ENCODE measurements around the gene GLDC. TPM values are rescaled to one million over a fixed set of nuclear protein-coding genes. Genes with fewer than 3 reads are reported as not detected.

The GLDC gene
- total RNA-seq, 5 donors from 2014 or later (not counting 1 experiment from before 2014, with no cell fraction given): 0.21 to 0.79 (median 0.70) TPM

- H3K27me3 Mint-ChIP-seq: peaks cover 7 to 13% of the 10 kb centered on the region in 2 donors
Measured at GRCh38 chr9:6535594-6535993, 109.9 kb downstream of the GLDC start.

GRCh38 chr9:6525326-6526045, 120.0 kb downstream of the GLDC start:
- H3K4me3 ChIP-seq (ENCODE audit: control insufficient read depth in 1 of 2, extremely low read depth in 1 of 2, low read length in 1 of 2): no peak overlapping the region
- H3K4me1 ChIP-seq (ENCODE audit: control insufficient read depth in 1 of 2, extremely low read depth in 1 of 2, insufficient read depth in 2 of 2, low read length in 2 of 2): no peaks in the 10 kb centered on the region
- no peak overlapping the region for H3K4me3 Mint-ChIP-seq
- H3K27ac Mint-ChIP-seq: peak overlapping the region in 1 of 2 donors; percentile 39
- ChIA-PET CTCF (interaction anchor here (0.6 to 0.8 kb wide), 4 partner anchors 16 to 761 kb away, joined by 3 to 8 read pairs (median 4); no protein-coding TSS in a partner anchor), POLR2A (interaction anchor here in 1 of 2 donors (0.6 kb wide), 1 partner anchor 739 kb away, joined by 4 read pairs; no protein-coding TSS in a partner anchor)
- no peak for ATAC-seq (replicated peaks in 1 of 4)
- DNase-seq: no peak
- H3K9me3 ChIP-seq: peaks cover 6% of the 10 kb centered on the region
- no peaks in the 10 kb centered on the region for H3K36me3 ChIP-seq (ENCODE audit: control insufficient read depth in 2 of 2, extremely low read depth in 1 of 2, insufficient read depth in 1 of 2, low read length in 1 of 2)
- H3K27me3 Mint-ChIP-seq: no peaks in the 10 kb centered on the region
- no peaks in the 10 kb centered on the region for H3K4me1 Mint-ChIP-seq
- H3K27ac ChIP-seq (ENCODE audit: low read length): no peak overlapping the region
- peaks cover 30% of the 10 kb centered on the region for H3K36me3 Mint-ChIP-seq
- WGBS (ENCODE audit: insufficient coverage): 90% methylated on average over 2 of the region's 2 CpGs
- no peaks in the 10 kb centered on the region for H3K27me3 ChIP-seq (replicated peaks in 1 of 2; ENCODE audit: control insufficient read depth in 2 of 2, extremely low read depth in 1 of 2, insufficient read depth in 2 of 2, low read length in 1 of 2)
- H3K9me3 Mint-ChIP-seq: peaks cover 0 to 13% (median 12%) of the 10 kb centered on the region in 3 donors

More at GRCh38 chr9:6535594-6535993, 109.9 kb downstream of the GLDC start:
- Mint-ChIP-seq H3K27ac (no peak overlapping the region), H3K4me1 (no peaks in the 10 kb centered on the region), H3K36me3 (no peaks in the 10 kb centered on the region), H3K4me3 (no peak overlapping the region), H3K9me3 (no peaks in the 10 kb centered on the region)
- Histone ChIP-seq H3K36me3 (ENCODE audit: control insufficient read depth in 2 of 2, extremely low read depth in 1 of 2, insufficient read depth in 1 of 2, low read length in 1 of 2) (no peaks in the 10 kb centered on the region), H3K9me3 (no peaks in the 10 kb centered on the region), H3K27me3 (replicated peaks in 1 of 2; ENCODE audit: control insufficient read depth in 2 of 2, extremely low read depth in 1 of 2, insufficient read depth in 2 of 2, low read length in 1 of 2) (no peaks in the 10 kb centered on the region), H3K27ac (ENCODE audit: low read length) (no peak overlapping the region), H3K4me1 (ENCODE audit: control insufficient read depth in 1 of 2, extremely low read depth in 1 of 2, insufficient read depth in 2 of 2, low read length in 2 of 2) (no peaks in the 10 kb centered on the region), H3K4me3 (ENCODE audit: control insufficient read depth in 1 of 2, extremely low read depth in 1 of 2, low read length in 1 of 2) (no peak overlapping the region)
- ChIA-PET CTCF (no interaction called here), POLR2A (no interaction called here)
- DNase-seq (no peak), ATAC-seq (replicated peaks in 1 of 4) (no peak)
- WGBS (ENCODE audit: insufficient coverage): 79% methylated on average over 2 of the region's 3 CpGs

- H3K4me1 Mint-ChIP-seq: no peaks in the 10 kb centered on the region
Measured at GRCh38 chr9:6522263-6522662, 123.3 kb downstream of the GLDC start.

GRCh38 chr9:6512085-6512657, 133.4 kb downstream of the GLDC start:
- POLR2A ChIA-PET: no interaction called here
- ATAC-seq (replicated peaks in 1 of 4) (no peak), DNase-seq (no peak)
- no peak overlapping the region for H3K27ac Mint-ChIP-seq
- H3K4me3 ChIP-seq (ENCODE audit: control insufficient read depth in 1 of 2, extremely low read depth in 1 of 2, low read length in 1 of 2): no peak overlapping the region
- peaks cover 28% of the 10 kb centered on the region for H3K36me3 Mint-ChIP-seq
- no peak overlapping the region for H3K27ac ChIP-seq (ENCODE audit: low read length)
- 67% methylated on average over 1 of the region's 3 CpGs for WGBS (ENCODE audit: insufficient coverage)
- H3K9me3 Mint-ChIP-seq: peaks cover 0 to 5% (median 0%) of the 10 kb centered on the region in 3 donors
- no peak overlapping the region for H3K4me3 Mint-ChIP-seq
- no peaks in the 10 kb centered on the region for H3K9me3 ChIP-seq
- no peaks in the 10 kb centered on the region for H3K27me3 Mint-ChIP-seq
- no peaks in the 10 kb centered on the region for H3K4me1 ChIP-seq (ENCODE audit: control insufficient read depth in 1 of 2, extremely low read depth in 1 of 2, insufficient read depth in 2 of 2, low read length in 2 of 2)
- no peaks in the 10 kb centered on the region for H3K27me3 ChIP-seq (replicated peaks in 1 of 2; ENCODE audit: control insufficient read depth in 2 of 2, extremely low read depth in 1 of 2, insufficient read depth in 2 of 2, low read length in 1 of 2)
- peaks cover 0 to 6% of the 10 kb centered on the region in 2 donors for H3K36me3 ChIP-seq (ENCODE audit: control insufficient read depth in 2 of 2, extremely low read depth in 1 of 2, insufficient read depth in 1 of 2, low read length in 1 of 2)
- no peaks in the 10 kb centered on the region for H3K4me1 Mint-ChIP-seq
- CTCF ChIA-PET: interaction anchor here in 1 of 2 donors (0.6 kb wide), 1 partner anchor 162 kb away, joined by 6 read pairs; no protein-coding TSS in a partner anchor

More at GRCh38 chr9:6522263-6522662, 123.3 kb downstream of the GLDC start:
- Histone ChIP-seq H3K36me3 (ENCODE audit: control insufficient read depth in 2 of 2, extremely low read depth in 1 of 2, insufficient read depth in 1 of 2, low read length in 1 of 2) (no peaks in the 10 kb centered on the region), H3K9me3 (peaks cover 6% of the 10 kb centered on the region), H3K4me1 (ENCODE audit: control insufficient read depth in 1 of 2, extremely low read depth in 1 of 2, insufficient read depth in 2 of 2, low read length in 2 of 2) (no peaks in the 10 kb centered on the region), H3K4me3 (ENCODE audit: control insufficient read depth in 1 of 2, extremely low read depth in 1 of 2, low read length in 1 of 2) (no peak overlapping the region), H3K27me3 (replicated peaks in 1 of 2; ENCODE audit: control insufficient read depth in 2 of 2, extremely low read depth in 1 of 2, insufficient read depth in 2 of 2, low read length in 1 of 2) (no peaks in the 10 kb centered on the region), H3K27ac (ENCODE audit: low read length) (no peak overlapping the region)
- Mint-ChIP-seq H3K27me3 (no peaks in the 10 kb centered on the region), H3K27ac (no peak overlapping the region), H3K9me3 (peaks cover 0 to 13% (median 12%) of the 10 kb centered on the region in 3 donors), H3K4me3 (no peak overlapping the region), H3K36me3 (peaks cover 47% of the 10 kb centered on the region)
- 100% methylated on average over 1 of the region's 4 CpGs for WGBS (ENCODE audit: insufficient coverage)
- DNase-seq (no peak), ATAC-seq (replicated peaks in 1 of 4) (no peak)
- ChIA-PET POLR2A (no interaction called here), CTCF (interaction anchor here in 1 of 2 donors (0.6 kb wide), 2 partner anchors 342 to 1552 kb away, joined by 5 to 7 read pairs; no protein-coding TSS in a partner anchor)

- Histone ChIP-seq H3K9me3 (no peaks in the 10 kb centered on the region), H3K4me3 (ENCODE audit: control insufficient read depth in 1 of 2, extremely low read depth in 1 of 2, low read length in 1 of 2) (no peak overlapping the region), H3K27me3 (replicated peaks in 1 of 2; ENCODE audit: control insufficient read depth in 2 of 2, extremely low read depth in 1 of 2, insufficient read depth in 2 of 2, low read length in 1 of 2) (no peaks in the 10 kb centered on the region), H3K4me1 (ENCODE audit: control insufficient read depth in 1 of 2, extremely low read depth in 1 of 2, insufficient read depth in 2 of 2, low read length in 2 of 2) (no peaks in the 10 kb centered on the region), H3K36me3 (ENCODE audit: control insufficient read depth in 2 of 2, extremely low read depth in 1 of 2, insufficient read depth in 1 of 2, low read length in 1 of 2) (peaks cover 0 to 46% of the 10 kb centered on the region in 2 donors), H3K27ac (ENCODE audit: low read length) (no peak overlapping the region)
- Mint-ChIP-seq H3K36me3 (peaks cover 52% of the 10 kb centered on the region), H3K4me1 (no peaks in the 10 kb centered on the region), H3K27ac (no peak overlapping the region), H3K27me3 (no peaks in the 10 kb centered on the region), H3K4me3 (no peak overlapping the region), H3K9me3 (no peaks in the 10 kb centered on the region)
- no CpG with 5 or more reads among the region's 2 CpGs for WGBS (ENCODE audit: insufficient coverage)
- ChIA-PET POLR2A (interaction anchor here in 1 of 2 donors (0.7 kb wide), 1 partner anchor 247 kb away, joined by 3 read pairs; no protein-coding TSS in a partner anchor), CTCF (interaction anchor here in 1 of 2 donors (0.6 kb wide), 1 partner anchor 22 kb away, joined by 5 read pairs; no protein-coding TSS in a partner anchor)
- DNase-seq (no peak), ATAC-seq (replicated peaks in 1 of 4) (no peak)
Measured at GRCh38 chr9:6506571-6506970, 139.0 kb downstream of the GLDC start.

- no peak overlapping the region for H3K4me3 Mint-ChIP-seq
- Histone ChIP-seq H3K36me3 (ENCODE audit: control insufficient read depth in 2 of 2, extremely low read depth in 1 of 2, insufficient read depth in 1 of 2, low read length in 1 of 2) (peaks cover 0 to 74% of the 10 kb centered on the region in 2 donors), H3K27me3 (replicated peaks in 1 of 2; ENCODE audit: control insufficient read depth in 2 of 2, extremely low read depth in 1 of 2, insufficient read depth in 2 of 2, low read length in 1 of 2) (no peaks in the 10 kb centered on the region), H3K9me3 (no peaks in the 10 kb centered on the region), H3K4me1 (ENCODE audit: control insufficient read depth in 1 of 2, extremely low read depth in 1 of 2, insufficient read depth in 2 of 2, low read length in 2 of 2) (no peaks in the 10 kb centered on the region), H3K4me3 (ENCODE audit: control insufficient read depth in 1 of 2, extremely low read depth in 1 of 2, low read length in 1 of 2) (no peak overlapping the region), H3K27ac (ENCODE audit: low read length) (no peak overlapping the region)
- no peaks in the 10 kb centered on the region for H3K4me1 Mint-ChIP-seq
- ATAC-seq (replicated peaks in 1 of 4): no peak
- DNase-seq: no peak
- no peaks in the 10 kb centered on the region for H3K9me3 Mint-ChIP-seq
- peak overlapping the region in 1 of 2 donors; percentile 7 for H3K27ac Mint-ChIP-seq
- peaks cover 55% of the 10 kb centered on the region for H3K36me3 Mint-ChIP-seq
- ChIA-PET POLR2A (no interaction called here), CTCF (no interaction called here)
- 100% methylated on average over 1 of the region's 3 CpGs for WGBS (ENCODE audit: insufficient coverage)
- H3K27me3 Mint-ChIP-seq: no peaks in the 10 kb centered on the region
Measured at GRCh38 chr9:6502399-6502798, 143.1 kb downstream of the GLDC start.

Data from T-cell (primary cell).